Activated CD8-positive, alpha-beta memory T cell treated with anti-CD3 and anti-CD28 coated beads for 1 hour (primary cell): ENCODE data around the gene TJP3.

Source experiments
- DNase-seq, 2 donors: peaks; one replicate each; pipeline ENCODE4 v3.0.0-alpha.2; 2020; ENCODE audit warnings: low read depth in 1 of 2; ENCODE audit errors: extremely low read depth in 1 of 2

TJP3 gene

DNA sequence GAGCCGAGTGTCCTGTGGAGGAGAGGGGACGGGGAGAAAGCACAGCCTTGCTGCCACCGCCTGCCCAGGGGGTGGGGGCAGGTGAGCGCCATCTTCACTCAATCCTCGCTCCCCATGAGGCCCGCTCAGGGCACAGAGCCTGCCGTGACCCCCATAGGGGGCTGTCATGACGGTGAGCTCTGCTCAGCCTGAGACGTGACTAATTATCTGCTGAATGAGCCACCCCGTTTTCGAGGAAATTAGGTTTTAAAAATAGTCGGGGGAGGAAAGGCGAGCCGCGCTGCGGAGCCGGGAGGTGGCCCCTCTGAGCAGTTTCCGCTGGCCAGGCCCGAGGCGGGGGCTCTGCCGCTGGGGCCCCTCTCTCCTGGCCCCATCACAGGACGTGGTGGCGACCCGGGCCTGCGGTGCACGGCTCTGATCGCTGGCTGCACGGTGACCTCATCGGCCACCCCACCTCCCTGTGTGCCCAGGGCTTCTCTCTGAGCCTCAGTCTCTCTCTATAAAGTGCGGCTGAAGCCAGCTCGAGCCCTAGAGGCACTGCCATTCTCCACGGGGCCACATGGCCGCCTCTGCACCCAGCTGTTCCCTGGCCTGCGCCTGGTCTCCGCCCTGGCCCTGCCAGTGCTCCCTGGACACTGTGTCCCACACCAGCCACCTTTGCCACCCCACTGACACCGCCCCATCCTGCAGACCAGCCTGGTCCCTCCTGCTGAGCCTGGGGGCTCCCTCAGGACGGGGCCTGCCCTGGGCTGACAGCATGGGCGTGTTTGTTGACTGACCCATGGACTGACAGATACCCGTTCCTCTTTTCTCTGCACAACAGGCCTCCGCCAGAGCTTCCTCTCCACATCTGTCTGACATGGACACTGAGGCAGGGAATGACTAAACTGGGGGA lies 36.3 kb upstream of the TJP3 start:
- DNase-seq, result no peak

DNA sequence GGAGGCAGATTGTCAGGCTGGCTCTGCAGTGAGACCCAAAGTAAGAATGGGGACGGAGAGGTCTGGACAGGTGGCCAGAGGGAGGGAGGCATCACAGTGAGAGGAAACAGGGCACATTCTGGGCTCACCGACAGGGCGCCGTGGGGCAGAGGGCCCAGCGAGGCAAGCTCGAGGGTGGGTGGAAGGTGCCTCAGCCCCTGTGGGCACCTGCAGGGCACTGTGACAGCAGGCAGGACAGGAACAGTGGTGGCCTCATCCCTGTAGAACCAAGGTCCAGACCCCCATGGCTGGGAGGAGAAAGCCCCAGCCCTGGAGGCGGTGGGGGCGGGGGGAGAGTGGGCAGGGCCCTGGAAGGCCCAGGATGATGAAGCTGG lies 35.6 kb upstream of the TJP3 start:
- DNase-seq, result no peak

DNA sequence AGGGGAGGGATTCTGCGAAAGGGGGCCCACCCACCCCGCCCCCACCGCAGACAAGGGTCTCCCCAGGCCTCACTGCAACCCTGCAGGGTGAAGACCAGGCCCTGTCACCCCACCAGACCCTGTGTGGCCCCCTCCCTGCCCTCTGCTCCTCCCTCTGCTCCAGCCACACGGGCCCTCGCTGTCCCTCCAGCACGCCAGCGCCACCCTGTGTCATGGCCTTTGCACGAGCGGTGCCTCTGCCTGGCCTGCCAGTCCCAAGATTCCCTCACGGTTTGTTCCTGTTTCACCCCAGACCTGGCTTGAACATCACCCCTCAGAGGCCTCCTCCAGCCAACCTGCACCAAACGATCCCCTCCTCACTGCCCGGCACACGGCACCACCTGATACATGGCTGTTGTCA lies 35.2 kb upstream of the TJP3 start:
- no peak for DNase-seq

DNA sequence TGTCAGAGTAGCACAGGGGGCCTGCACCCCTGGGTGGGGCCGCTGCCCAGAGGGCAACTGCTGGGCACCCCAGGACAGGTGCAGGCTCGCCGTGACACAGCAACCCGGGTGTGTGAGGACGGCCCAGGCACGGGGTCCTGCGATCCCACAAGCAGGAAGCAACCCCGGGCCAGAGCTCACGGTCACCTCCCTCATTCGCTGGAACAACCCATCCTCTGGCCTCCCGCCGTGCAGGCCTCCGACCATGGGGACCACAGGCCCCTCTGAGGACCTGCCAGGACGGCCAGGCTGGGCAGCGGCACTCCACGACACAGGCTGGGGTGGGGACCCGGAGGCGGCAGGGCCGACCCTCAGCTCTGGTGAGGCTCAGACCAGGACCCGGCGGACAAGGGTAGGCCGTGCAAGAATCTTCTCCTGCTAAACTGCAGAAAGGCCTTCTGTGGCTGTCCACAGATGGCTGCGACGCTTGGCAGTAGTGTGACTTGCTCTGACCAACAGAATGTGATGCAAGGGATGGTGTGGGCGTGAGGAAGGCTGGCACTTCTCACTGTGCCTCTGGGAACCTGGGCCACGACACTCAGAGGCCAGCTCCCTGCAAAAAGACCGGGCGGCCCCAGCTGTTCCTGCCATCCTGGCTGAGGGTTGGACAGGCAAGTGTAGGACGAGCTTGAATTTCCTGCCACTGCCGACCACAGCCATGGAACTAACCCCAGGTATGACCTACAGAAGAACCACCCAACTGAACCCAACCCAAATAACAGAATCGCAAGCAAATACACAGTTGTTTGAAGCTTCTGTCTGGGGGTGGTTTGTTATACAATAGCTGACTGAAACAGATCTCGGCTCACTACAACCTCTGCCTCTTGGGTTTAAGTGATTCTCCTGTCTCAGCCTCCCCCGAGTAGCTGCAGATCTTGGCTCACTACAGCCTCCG lies 34.4 kb upstream of the TJP3 start:
- DNase-seq, result no peak

DNA sequence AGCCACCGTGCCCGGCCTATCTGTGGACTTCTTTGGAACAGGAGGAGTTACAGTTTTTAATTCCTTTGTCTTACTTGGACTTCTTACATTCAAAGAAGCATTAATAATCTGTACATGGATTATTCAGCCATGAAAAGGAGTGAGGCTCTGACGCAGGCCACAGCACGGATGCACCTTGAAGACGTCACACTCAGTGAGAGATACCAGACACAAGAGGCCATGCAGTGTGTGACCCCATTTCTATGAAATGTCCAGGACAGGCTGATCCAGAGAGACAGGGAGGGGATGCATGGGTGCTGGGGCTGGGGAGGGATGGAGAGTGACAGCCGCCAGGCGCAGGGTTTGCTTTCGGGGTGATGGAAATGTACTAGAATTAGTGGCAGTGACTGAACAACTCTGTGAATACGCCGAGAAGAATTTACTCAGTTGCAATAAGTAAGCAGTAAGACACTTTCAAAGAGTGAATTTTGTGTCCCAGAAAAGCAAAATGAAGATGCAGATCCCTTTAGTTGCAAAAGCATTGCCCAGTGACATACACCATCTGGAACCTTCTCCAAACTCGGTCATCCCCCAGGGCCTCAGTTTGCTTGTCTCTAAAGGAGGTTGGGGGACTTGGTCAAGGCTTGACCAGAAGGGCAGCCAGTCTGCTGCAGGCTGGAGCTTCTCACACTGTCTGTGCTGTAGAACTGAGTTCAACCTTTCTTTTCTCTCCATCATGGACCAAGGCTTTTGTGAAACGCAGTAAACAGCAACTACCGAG lies 33.2 kb upstream of the TJP3 start:
- no peak for DNase-seq

DNA sequence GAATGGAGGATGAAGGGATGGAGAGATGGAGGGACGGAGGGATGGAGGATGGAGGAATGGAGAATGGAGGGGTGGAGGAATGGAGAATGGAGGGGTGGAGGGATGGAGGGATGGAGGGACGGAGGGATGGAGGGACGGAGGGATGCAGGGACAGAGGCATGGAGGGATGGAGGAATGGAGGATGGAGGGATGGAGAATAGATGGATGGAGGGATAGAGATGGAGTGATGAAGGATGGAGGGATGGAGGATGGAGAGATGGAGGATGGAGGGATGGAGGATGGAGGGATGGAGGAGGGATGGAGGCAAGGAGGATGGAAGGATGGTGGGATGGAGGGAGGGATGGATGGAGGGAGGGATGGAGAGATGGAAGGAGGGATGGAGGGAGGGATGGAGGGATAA lies 30.0 kb upstream of the TJP3 start:
- DNase-seq, result no peak

DNA sequence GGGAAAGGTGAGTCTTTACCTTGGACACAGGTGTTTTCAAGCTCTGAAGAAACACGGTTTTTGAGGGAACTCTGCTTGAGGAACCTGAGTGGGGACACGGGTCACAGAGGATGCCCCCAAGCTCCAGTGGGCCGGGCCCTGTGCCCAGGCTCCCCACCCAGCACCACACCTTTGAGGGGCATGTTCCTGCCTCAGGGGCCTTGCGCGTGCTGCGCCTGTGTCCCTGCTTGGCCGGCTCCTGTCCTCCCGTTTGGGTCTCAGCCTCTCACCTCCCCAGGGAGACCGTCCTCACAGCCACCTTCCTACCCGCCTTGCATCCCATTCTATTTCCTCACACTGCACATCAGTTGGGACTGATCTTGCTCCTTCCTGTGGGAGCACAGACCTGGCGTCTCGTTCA lies 29.0 kb upstream of the TJP3 start:
- no peak for DNase-seq

DNA sequence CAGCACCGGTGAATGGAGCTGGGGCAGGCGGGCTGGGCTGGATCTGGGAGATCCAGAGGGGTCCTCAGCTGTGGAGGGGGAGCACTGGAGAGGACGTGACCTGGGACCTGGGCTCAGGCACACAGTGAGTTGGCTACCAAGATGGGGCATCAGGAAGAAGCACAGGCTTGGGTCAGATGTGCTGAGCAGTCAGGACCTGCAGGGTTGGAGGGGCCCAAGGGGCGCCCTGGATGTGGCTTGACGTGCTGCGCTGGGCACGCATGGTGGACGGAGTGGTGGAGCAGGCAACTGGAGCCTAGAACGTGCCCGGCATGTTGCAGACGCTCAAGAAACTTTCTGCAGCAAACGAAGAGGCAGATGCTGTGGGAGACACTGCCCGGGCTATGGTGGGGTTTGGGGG lies 28.6 kb upstream of the TJP3 start:
- DNase-seq, result no peak

DNA sequence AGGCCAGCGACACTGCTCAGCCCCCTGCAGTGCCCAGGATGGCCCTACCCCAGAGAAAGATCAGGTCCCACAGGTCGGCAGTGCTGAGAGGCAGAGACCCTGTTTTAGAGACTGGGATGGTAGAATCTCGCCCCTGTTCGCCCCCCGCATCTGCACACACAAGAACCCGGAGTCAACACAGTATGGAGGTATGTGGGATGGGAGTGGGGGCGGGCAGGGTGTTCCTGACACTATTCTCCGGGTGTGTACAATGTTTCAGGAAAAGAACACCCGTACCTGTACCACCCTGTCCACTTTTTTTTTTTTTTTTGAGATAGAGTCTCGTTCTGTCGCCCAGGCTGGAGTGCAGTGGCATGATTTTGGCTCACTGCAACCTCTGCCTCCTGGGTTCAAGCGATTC lies 27.2 kb upstream of the TJP3 start:
- no peak for DNase-seq

DNA sequence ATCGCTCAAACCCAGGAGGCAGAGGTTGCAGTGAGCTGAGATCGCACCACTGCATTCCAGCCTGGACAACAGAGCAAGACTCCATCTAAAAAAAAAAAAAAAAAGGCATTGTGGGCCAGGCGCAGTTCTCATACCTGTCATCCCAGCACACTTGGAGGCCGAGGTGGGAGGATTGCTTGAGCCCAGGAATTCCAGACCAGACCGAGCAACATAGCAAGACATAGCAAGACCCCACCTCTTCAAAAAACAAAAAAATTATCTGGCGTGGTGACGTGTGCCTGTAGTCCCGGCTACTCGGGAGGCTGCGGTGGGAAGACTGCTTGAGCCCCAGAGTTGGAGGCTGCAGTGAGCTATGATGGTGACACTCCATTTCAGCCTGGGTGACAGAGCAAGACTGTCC lies 25.9 kb upstream of the TJP3 start:
- DNase-seq, result no peak

DNA sequence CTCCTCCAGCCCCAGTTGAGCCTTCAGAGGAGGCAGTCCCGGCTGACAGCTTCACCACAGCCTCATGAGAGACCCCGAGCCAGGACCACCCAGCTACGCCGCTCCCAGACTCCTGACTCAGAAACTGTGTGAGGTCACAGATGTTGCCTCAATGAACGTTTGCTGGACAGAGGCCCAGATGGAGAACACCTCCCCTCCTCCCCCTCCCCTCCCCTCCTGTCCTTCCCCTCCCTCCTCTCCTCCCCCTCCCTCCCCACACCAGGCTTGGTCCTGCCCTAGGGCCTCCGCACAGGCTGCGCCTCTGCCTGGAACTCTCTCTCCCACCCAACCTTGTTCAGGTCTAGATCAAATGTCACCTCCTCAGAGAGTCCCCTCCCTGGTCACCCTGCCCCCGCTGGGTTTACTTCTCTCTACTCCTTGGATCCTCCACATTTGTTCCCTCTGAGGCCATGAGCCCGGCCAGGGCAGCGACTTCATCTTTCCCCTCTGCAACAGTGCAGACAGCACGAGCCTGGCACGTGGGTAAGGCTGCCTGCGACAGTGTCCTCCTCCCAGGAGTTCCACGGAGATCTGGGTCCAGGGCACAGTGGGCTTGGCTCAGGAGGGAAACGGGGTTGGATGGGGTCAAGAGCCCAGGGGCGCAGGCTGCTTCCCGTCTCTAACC lies 25.3 kb upstream of the TJP3 start:
- no peak for DNase-seq

DNA sequence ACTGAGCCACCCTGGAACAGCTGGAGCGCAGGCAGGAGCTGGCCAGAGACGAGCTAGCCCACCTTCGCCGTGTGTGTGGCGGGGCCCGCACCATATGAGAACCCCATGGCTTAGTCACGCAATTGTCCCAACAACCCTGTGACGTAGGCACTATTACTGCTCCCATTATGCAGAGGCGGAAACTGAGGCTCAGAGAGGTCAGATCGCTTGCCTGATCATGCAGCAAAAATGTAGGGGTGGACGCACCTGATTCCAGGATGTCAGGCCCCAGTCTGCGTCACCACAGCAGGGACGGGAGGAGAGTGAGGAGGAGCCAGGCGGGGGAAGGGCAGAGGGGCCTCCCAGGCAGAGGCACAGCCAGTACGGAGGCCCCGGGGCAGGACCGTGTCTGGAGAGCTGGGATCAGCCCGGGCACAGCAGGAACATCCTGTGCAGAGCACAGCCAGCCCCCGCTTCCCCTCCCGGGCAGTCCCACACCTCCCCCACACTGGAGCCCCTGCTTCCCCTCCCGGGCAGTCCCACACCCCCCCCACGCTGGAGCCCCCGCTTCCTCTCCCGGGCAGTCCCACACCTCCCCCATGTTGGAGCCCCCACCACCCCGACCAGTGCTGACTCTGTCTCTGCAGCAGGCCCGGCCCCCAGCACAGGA lies 24.7 kb upstream of the TJP3 start:
- no peak for DNase-seq

DNA sequence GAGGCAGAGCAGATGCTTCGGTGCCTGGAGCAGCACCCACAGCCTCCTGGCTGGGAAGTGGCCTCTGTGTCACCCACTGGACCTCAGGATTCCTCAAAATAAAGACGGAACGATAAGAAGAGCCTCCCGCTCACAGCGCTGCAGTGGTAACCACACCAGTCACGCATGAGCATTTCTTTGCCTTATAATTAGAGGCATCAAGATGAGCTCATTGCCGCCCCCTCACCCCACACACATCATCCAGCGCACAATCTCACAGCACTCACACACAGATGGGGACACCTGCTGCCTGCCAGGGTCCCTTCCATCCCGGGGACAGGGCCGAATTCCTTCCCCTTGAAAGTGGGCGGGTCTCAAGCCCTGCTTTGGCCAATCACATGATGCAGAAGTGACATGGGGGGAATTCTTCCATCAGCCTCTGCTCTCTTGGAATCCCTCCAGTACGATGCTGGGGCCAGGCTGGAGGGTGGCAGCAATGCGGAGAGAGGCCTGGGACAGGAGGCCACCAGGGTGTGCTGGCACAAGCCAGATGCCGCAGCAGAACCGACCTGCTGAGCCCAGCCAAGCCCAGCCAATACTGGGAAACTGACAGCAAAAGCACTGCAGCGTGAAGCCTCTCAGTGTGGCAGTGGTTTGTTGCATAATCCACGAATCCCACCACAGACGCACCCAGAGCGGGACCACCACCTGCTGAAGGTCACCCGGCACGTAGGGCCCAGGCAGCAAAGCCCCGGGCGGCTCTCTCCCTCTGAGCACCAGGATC lies 23.9 kb upstream of the TJP3 start:
- no peak for DNase-seq

DNA sequence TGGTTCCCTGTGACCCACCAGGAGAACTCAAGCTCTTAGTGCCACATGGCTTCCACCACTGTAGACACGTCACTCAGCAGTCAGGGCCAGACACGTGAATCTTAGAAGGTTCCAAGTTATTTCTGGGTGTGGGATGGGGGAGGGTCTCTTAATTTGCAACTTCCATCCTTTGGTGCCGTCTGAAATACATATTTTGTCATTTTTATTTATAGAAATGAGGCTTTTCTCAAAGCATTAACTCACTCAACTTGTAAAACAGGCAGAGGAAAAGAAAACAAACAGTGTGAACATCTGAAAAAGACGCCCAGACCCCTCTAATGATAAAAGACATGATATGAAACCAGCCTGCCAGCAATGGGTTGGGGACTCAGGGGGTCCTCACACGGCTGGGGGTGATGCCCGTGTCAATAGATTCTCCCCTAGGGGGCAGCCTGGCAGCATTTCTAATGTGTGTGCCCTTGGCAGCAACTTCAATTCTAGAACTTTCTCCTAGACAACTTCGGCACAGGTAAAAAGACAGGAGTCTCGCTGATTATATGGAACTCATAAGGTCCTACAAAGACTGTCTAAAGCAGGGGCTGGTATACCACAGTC lies 23.3 kb upstream of the TJP3 start:
- no peak for DNase-seq

DNA sequence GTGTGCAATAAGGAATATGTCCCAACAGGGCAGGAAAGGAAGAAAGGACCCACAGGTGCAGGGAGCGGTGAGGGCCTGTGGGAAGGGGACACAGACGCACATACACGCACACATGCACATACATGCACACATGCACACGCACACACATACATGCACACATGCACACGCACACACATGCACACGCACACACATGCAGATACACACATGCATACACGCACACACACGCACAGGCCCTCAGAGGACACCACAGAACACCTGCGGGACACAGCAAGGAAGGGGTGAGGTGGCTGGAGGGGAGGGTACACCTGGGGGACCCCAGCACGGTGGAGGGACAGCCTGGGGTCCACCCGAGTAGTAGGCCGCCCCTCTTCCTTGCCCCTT lies 20.8 kb upstream of the TJP3 start:
- DNase-seq, result no peak

DNA sequence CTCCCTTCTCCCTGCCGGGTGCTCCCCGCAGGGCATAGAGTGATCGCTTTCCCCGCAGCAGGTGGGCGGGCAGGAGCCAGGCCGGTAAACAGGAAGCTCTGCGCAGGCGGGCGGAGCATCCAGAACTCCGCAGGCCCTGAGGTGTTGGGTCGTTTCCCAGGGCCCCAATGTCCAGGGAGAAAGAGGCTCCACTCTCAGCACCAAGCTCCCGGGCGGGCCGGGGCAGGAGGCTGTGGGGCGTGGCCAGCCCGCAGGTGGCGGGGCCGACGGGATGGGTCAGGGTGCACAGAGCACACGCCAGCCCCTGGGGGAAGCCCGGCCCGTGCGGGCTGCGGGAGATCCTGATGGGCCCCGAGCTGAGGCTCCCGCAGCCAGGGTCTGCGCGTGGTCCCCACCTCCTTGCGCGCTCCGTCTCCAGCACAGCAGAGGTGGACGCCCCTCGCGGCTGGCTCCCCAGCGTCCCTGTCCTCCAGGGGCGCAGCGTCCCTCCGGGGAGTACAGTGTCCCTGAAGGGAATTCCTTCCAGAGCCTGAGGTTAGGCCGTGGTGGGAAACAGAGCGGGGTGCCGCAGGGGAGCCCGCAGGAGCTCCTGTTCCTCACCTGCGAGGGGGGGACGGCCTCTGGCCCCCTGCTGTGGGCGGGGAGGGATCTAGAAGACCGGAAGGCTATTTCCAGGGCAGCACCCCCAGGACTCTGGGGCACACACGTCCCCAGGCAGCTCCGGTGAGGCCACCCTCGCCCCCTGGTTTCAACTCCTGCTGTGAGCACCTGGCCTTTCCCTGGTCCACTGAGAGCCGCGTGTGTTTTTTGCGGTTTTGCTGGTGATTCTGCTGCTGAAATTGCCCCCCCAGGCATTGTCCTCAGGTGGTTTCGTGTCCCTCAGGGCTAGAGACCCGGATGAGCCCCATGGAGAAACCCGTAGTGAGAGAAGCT lies 20.1 kb upstream of the TJP3 start:
- peak in 1 of 2 donors; percentile 11 for DNase-seq

DNA sequence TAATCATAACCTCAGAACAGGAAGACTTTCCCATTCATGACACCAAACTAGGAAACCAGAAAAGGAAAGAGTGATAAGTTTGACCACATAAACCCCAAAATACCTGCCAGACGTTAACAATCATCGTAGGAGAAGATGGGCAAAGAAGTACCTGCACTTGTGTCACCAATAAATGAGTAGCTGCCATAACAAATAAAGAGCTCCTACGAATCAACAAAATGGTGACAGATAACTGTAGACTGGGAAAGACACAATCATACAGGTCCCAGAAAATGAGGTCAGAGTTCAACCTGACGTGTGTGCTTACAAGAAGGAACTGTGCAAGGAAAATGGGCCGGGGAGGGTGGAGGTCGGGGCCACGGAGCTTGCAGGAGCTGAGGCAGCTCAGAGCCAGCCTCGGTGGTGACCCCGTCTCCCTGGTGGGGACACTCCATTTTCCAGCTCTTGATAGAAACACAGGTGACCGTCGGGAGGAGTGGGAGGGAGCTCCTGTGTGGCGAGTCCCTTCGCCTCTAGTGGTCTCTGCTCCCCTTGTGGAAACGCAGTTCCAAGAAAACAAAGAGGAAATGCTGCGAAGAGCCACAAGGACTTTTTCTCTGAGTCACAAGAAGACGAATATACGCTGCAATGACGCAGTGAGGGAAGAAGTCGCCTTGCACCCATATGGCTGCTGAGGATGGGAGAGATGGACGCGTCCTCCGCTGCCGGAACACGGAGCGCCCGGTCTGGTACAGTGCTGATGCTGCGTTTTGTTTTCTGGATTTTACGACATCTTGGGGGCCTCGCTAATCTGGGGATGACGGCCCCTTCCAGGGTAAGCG lies 17.4 kb upstream of the TJP3 start:
- no peak for DNase-seq
